Lung (tissue), 12 donors: ENCODE measurements around the gene GRID2. TPM values are rescaled to one million over a fixed set of nuclear protein-coding genes. Genes with fewer than 3 reads are reported as not detected.

Experiments
- ATAC-seq: fragments of 200-7000 bp; cut with Tn5 transposase; one replicate; pipeline ENCODE4 v1.9.1; 2020; ENCODE audit warnings: moderate number of reproducible peaks; ENCODE audit not compliant: insufficient read depth, low FRiP score
- DNase-seq, 3 donors: peaks; one replicate each; pipeline ENCODE4 v3.0.0-alpha.2; 2013 to 2017
- H3K27ac ChIP-seq, 2 donors: one replicate each; pipeline ENCODE4 v1.5.1; 2013; ENCODE audit warnings: mild to moderate bottlenecking in 2 of 2, moderate library complexity in 2 of 2, control low read depth in 1 of 2, inconsistent platforms in 1 of 2, low read depth in 1 of 2, low read length in 1 of 2
- H3K27me3 ChIP-seq, 3 donors: one replicate each; pipeline ENCODE4 v1.5.1; 2013; ENCODE audit warnings: low read length in 2 of 3; ENCODE audit not compliant: control insufficient read depth in 3 of 3, insufficient read depth in 3 of 3
- H3K36me3 ChIP-seq, 4 donors: one replicate each; pipeline ENCODE4 v1.5.1; 2013; ENCODE audit warnings: low read length in 4 of 4, mild to moderate bottlenecking in 1 of 4, moderate library complexity in 1 of 4; ENCODE audit not compliant: control insufficient read depth in 4 of 4, insufficient read depth in 4 of 4
- H3K4me1 ChIP-seq, 5 donors: one replicate each; pipeline ENCODE4 v1.5.1; 2013; ENCODE audit warnings: low read length in 5 of 5, mild to moderate bottlenecking in 2 of 5, moderate library complexity in 1 of 5; ENCODE audit not compliant: control insufficient read depth in 5 of 5, insufficient read depth in 5 of 5
- H3K4me3 ChIP-seq: one replicate; pipeline ENCODE4 v1.5.1; 2013; ENCODE audit warnings: mild to moderate bottlenecking, control low read depth, moderate library complexity
- H3K9ac ChIP-seq, 2 donors: one replicate each; pipeline ENCODE4 v1.5.1; 2013; ENCODE audit warnings: low read length in 2 of 2, control low read depth in 1 of 2; ENCODE audit not compliant: insufficient read depth in 1 of 2
- H3K9me3 ChIP-seq, 4 donors: one replicate each; pipeline ENCODE4 v1.5.1; 2013; ENCODE audit warnings: low read length in 3 of 4, mild to moderate bottlenecking in 1 of 4, moderate library complexity in 1 of 4; ENCODE audit not compliant: control insufficient read depth in 4 of 4, insufficient read depth in 3 of 4
- WGBS, 2 donors: extraction: QIAGEN DNeasy Blood & Tissue Kit; methylation state at CpG; one replicate each; pipeline ENCODE4 v1.1.7; 2013; 5-methylcytosine and 5-hydroxymethylcytosine counted together
- polyA plus RNA-seq, 2 donors: library from polyadenylated mRNA; stranded (reverse); fragments of 200-250 nt; gene quantifications; one replicate each; pipeline ENCODE4 v1.2.1, GENCODE V29; 2013
- total RNA-seq, 2 donors: library from RNA; depleted of rRNA in 1 of 2; stranded (reverse); fragments of >200 nt in 1 of 2; gene quantifications; one replicate each; pipeline ENCODE4 v1.2.1, GENCODE V29; 2014 to 2021
- TF ChIP-seq, protein P1 (sequence below): IDR thresholded peaks from 2 replicates; pipeline ENCODE4 v1.5.1; 2012; ENCODE audit warnings: mild to moderate bottlenecking; ENCODE audit errors: control extremely low read depth, extremely low read depth
- donor health status: control.
- donor health status: control.
- donor health status: Bipolar disorder and iron deficiency.
- donor health status: healthy.
- donor health status: DM: yes; HTN: yes; CAD: no.

Gene GRID2
- total and polyA plus RNA-seq, 4 donors = 0.09 to 1.3 TPM; not detected in 2

DNA sequence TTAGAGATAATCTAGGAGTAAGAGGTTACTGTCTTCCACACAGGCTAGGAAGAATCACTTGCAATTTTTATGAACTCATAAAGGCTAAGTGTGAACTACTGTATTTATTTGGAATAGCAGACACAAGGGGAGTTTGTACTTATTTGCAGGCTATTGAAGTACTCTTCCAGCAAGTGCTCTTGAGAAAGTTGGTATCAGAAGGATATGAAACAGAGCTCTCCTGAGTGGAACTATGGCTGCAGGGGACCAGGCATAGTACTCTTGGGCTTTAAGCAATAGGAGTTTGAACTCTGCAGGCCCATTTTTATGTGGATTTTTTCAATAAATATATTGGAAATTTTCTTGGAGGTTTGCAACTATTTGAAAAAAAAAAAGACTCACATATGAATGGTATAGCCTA is 768.5 kb downstream of the GRID2 start:
- H3K36me3 ChIP-seq = no peaks in the 10 kb centered on the region
- H3K27ac ChIP-seq = no peak overlapping the region
- H3K9ac ChIP-seq = no peak overlapping the region
- H3K9me3 ChIP-seq = no peaks in the 10 kb centered on the region
- peaks cover 0 to 10% (median 4%) of the 10 kb centered on the region in 5 donors for H3K4me1 ChIP-seq
- TF ChIP-seq, protein P1, sequence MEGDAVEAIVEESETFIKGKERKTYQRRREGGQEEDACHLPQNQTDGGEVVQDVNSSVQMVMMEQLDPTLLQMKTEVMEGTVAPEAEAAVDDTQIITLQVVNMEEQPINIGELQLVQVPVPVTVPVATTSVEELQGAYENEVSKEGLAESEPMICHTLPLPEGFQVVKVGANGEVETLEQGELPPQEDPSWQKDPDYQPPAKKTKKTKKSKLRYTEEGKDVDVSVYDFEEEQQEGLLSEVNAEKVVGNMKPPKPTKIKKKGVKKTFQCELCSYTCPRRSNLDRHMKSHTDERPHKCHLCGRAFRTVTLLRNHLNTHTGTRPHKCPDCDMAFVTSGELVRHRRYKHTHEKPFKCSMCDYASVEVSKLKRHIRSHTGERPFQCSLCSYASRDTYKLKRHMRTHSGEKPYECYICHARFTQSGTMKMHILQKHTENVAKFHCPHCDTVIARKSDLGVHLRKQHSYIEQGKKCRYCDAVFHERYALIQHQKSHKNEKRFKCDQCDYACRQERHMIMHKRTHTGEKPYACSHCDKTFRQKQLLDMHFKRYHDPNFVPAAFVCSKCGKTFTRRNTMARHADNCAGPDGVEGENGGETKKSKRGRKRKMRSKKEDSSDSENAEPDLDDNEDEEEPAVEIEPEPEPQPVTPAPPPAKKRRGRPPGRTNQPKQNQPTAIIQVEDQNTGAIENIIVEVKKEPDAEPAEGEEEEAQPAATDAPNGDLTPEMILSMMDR = no peak
- no peak overlapping the region for H3K4me3 ChIP-seq
- no peaks in the 10 kb centered on the region for H3K27me3 ChIP-seq
- DNase-seq = peak in 2 of 3 donors; percentile 5 to 37
- ATAC-seq = peak; percentile 62

DNA sequence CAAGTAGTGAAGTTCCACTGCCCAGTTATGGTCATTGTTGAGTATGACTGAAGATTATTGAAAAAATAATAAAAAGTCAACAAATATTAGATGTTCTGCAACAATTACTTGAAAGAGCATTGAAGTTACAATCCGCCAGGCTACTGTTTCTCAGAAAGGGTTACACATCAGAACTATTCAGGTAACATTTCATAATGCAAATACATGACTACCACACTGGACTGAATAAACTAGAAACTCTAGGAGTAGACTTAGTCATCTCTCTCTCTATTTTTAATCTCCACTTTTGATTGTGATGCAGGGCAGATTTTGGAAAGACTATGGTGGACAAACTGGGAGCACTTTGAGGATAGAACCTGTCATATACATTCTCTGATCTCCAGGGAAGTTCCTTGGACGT is 776.5 kb downstream of the GRID2 start:
- Histone ChIP-seq H3K9me3 (peaks cover 0 to 2% (median 0%) of the 10 kb centered on the region in 4 donors), H3K4me1 (no peaks in the 10 kb centered on the region), H3K36me3 (no peaks in the 10 kb centered on the region), H3K27me3 (no peaks in the 10 kb centered on the region), H3K4me3 (no peak overlapping the region), H3K9ac (no peak overlapping the region), H3K27ac (no peak overlapping the region)
- TF ChIP-seq, protein P1 = no peak
- DNase-seq (no peak), ATAC-seq (no peak)
- 73 to 78% methylated on average over 2 of the region's 2 CpGs for WGBS, 2 donors

DNA sequence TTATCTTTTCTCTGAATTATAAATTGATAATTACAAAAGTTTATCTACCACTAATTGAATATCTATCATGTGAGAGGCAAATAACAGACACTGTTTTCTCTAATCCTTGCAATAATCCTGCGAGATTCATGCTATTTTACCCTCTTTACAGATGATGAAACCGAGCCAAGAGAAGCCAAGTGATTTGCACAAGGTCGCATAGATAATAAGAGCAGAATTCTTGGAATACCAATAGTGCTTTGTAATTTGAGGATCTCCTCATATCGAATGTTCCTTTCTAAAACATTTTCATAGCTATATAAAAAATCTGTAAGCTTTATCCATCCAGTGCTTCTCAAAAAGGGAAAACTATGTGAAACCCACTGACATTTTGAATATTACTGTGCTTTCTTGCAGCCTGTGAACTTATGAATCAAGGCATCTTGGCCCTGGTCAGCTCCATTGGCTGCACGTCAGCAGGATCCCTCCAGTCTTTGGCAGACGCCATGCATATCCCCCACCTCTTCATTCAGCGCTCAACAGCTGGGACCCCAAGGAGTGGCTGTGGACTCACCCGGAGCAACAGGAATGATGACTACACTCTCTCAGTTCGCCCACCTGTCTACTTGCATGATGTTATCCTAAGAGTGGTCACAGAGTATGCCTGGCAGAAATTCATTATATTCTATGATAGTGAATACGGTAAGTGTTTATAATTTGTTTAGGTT is 781.0 kb downstream of the GRID2 start:
- Histone ChIP-seq H3K9ac (no peak overlapping the region), H3K27ac (no peak overlapping the region), H3K4me1 (no peaks in the 10 kb centered on the region), H3K36me3 (no peaks in the 10 kb centered on the region), H3K27me3 (no peaks in the 10 kb centered on the region), H3K4me3 (no peak overlapping the region), H3K9me3 (peaks cover 0 to 2% (median 0%) of the 10 kb centered on the region in 4 donors)
- DNase-seq (no peak), ATAC-seq (no peak)
- WGBS, 2 donors = 74 to 86% methylated on average over 10 of the region's 10 CpGs
- TF ChIP-seq, protein P1 = no peak

DNA sequence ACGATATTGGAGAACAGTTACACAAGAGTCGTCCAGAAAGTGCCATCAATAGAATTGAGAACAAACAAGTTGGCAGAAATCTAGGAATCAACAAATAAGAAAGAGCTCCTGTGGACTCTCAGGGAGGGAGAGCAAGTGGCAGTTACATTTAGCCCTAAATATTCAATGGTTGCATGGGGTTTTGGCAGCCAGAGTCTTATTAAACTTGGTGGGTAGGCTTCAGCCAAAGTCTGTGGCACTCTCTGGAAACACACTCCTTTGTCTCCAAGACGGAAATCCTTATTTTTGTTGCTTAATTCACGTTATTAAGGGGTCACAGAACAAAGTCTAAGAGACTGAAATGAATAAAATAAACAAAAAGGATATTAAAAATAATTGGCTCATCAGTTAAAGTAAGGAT is 782.6 kb downstream of the GRID2 start:
- Histone ChIP-seq H3K4me1 (no peaks in the 10 kb centered on the region), H3K36me3 (no peaks in the 10 kb centered on the region), H3K9ac (no peak overlapping the region), H3K27me3 (no peaks in the 10 kb centered on the region), H3K4me3 (no peak overlapping the region), H3K27ac (no peak overlapping the region), H3K9me3 (peaks cover 0 to 2% (median 0%) of the 10 kb centered on the region in 4 donors)
- ATAC-seq = no peak
- 66 to 75% methylated on average over 4 of the region's 4 CpGs for WGBS, 2 donors
- TF ChIP-seq, protein P1 = no peak
- DNase-seq = no peak
